Caki2 (cell line): ENCODE data around the gene LPIN1. TPM values are rescaled to one million over a fixed set of nuclear protein-coding genes. Genes with fewer than 3 reads are reported as not detected.

Source experiments
- total RNA-seq: library from RNA; depleted of rRNA; stranded (reverse); fragments of >200 nt; shearing (Covaris generic); gene quantifications from 2 replicates; pipeline ENCODE4 v1.2.3, GENCODE V29; 2014; ENCODE audit warnings: low replicate concordance; rRNA removed

The LPIN1 gene
- total RNA-seq, 1 experiment from 2014 or later, result 12.2 TPM

Other genes starting within 250 kb of the LPIN1 start
- gene GREB1, start 212.6 kb upstream of the LPIN1 start, total RNA-seq, result 0.20 and 0.91 TPM in 2 replicates
- not detected in 2 replicates for gene NTSR2, start 76.4 kb upstream of the LPIN1 start, total RNA-seq